GM19025 (cell line): ENCODE results near the gene LGALS7B.
"Not testable (repeated sequence)": the region's sequence is repeated elsewhere in the genome, so short reads cannot be mapped to it uniquely, and the experiment has no call there.

ENCODE experiments used
- ATAC-seq: cut with Tn5 transposase; IDR thresholded peaks from one replicate; pipeline ENCODE4 v1.9.1; 2021; ENCODE audit warnings: mild to moderate bottlenecking, low read depth, moderate library complexity; ENCODE audit not compliant: unreplicated experiment

Gene LGALS7B

DNA sequence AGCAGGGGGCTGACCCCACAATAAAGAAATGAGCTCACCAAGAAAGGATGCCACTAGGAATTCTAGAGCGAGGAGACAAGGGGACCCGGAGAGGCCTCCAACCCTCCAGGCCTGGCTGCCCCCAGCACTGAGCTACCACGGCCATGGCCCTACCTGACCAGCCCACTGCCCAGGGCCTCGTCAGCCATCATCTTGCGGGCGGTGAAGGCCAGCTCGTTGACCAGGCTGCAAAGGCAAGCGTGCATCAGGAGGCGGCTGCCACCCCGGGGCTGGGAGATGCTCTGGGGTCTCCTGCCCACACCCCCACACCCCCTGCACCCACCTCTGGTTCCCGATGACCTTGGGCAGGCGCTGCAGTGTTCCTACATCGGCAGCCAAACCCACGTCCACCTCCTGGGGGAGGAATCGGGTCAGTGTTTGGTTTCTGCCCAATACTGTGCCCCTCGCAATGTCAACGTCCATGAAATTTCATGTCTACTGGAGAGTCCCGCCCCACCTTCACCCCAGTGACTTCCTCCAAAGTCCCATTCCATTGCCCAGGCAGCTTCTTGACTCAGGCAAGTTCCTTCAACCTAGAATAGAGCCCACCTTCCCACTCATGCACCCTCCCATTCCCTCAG, 27.2 kb downstream of the LGALS7B start:
- no peak for ATAC-seq

DNA sequence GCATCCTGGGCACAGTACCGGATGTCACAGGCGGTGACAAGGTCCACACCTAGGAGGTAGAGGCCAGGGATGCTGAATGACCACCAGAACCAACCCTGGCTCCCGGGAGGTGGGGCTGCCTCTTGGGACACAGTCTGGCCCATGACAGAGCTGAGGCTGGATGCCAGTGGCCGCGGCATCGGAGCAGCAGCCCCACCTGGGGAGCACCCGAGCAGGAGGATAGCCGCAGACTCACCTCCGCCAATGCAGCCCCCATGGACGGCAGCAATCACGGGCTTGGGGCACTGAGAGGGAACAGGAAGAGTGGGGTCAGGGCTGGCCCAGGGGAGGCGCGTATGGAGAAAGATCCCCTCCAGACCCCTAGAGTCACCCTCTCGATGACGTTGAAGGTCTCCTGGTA, 28.1 kb downstream of the LGALS7B start:
- ATAC-seq: no peak

DNA sequence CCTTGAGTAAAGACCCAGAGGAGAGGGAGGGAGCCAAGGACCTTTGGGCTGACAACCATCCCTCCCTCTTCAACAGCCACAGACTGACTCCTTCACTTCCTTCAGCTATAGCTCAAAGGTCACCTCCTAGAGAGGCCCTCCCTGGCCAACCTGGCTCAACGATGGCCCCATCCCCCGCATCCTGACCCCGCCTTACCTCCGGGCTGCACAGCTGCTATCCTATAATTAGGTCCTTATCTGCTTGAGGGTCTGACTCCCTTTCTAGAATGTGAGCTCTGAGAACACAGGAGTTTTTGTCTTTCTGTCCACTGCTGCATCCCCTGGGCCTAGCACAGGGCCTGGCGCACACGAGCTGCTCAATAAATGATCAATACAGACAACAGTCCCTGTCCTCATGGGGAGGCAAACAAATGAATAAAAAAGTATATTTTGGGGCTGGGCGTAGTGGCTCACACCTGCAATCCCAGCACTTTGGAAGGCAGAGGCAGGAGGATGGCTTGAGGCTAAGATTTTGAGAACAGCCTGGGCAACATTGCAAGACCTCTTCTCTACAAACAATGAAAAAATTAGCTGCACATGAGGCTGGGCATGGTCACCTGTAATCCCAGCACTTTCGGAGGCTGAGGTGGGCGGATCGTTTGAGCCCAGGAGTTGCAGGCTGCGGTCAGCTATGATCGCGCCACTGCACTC, 30.4 kb downstream of the LGALS7B start:
- no peak for ATAC-seq

DNA sequence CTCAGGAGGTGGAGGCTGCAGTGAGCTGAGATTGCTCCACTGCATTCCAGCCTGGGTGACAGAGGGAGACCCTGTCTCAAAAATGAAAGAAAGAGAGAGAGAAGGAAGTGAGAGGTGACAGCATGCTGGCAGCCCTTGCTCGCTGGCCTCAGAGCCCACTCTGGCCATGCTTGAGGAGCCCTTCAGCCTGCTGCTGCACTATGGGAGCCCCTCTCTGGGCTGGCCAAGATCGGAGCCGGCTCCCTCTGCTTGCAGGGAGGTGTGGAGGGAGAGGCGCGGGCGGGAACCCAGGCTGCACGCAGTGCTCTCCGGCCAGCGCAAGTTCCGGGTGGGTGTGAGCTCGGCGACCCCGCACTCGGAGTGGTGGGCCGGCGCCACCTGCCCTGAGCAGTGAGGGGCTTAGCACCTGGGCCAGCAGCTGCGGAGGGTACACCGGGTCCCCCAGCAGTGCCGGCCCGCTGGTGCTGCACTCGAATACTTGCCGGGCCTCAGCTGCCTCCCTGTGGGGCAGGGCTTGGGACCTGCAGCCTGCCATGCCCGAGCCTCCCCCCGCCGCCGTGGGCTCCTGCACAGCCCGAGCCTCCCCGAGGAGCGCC, 32.3 kb downstream of the LGALS7B start:
- not testable (repeated sequence) for ATAC-seq

DNA sequence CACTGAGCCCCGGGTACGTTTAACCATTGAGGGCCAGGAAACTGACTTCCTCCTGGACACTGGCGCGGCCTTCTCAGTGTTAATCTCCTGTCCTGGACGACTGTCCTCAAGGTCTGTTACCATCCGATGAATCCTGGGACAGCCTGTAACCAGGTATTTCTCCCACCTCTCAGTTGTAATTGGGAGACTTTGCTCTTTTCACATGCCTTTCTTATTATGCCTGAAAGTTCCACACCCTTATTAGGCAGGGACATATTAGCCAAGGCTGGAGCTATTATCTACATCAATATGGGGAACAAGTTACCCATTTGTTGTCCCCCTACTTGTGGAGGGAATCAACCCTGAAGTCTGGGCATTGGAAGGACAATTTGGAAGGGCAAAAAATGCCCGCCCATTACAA, 36.9 kb downstream of the LGALS7B start:
- ATAC-seq: not testable (repeated sequence)

DNA sequence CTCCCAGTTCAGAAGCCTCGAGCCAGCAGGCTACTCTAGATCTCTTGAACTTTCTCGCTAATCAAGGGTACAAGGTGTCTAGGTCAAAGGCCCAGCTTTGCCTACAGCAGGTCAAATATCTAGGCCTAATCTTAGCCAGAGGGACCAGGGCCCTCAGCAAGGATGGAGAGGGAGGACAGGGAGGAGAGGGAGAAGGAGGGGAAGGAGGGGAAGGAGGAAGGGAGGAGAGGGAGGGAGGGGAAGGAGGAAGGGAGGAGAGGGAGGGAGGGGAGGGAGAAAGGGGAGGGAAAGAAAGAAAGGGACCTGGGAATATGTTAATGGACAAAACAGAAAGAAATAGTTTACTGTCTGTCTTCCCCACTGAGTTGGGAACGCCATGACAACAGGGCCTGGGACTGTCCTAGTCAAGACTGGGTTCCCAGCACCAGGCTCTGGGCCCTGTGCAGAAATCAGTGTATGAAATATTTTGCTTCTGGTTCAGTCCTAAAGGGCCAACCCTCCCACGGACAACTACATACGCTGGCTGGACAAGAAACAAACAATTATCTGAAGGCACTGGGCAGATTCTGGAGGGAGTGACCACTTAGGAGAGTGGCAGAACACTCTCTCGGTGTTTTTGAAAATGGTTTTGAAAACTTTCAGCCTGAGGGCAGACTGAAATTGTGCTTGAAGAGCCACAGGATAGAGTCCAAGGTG, 38.0 kb downstream of the LGALS7B start:
- ATAC-seq: no peak

DNA sequence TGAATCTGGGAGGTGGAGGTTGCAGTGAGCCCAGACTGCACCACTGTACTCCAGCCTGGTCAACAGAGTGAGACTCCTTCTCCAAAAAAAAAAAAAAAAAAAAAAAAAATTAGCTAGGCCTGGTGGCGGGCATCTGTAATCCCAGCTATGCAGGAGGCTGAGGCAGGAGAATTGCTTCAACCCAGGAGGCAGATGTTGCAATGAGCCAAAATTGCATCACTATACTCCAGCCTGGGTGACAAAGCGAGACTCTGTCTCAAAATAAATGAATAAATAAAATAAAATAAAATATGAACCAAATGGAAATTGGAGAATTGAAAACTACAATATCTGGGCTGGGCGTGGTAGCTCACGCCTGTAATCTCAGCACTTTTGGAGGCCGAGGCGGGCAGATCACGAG, 40.2 kb downstream of the LGALS7B start:
- not testable (repeated sequence) for ATAC-seq

DNA sequence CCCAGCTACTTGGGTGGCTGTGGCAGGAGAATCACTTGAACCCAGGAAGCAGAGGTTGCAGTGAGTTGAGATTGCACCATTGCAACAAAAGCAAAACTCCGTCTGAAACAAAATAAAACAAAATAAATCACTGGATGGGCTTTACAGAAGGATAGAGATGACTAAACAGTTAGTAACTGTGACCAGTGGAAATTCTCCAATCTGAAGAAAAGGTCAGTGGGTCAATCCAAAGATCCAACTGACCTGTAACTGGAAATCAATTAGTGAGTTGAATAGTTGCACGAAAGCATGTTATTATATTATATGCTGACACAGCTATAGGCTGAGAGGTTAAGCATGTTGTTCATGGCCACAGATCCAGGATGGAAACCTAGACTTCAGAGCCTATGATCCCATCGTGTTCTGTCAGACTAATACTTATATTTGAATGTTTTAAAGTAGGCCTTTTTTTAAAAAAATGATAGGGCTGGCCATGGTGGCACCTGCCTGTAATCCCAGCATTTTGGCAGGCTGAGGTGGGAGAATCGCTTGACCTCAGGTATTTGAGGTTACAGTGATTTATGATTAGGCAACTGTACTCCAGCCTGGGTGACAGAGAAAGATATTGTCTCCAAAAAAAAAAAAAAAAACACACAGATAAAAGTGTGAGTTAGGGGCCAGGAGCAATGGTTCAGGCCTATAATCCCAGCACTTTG, 41.2 kb downstream of the LGALS7B start:
- no peak for ATAC-seq

DNA sequence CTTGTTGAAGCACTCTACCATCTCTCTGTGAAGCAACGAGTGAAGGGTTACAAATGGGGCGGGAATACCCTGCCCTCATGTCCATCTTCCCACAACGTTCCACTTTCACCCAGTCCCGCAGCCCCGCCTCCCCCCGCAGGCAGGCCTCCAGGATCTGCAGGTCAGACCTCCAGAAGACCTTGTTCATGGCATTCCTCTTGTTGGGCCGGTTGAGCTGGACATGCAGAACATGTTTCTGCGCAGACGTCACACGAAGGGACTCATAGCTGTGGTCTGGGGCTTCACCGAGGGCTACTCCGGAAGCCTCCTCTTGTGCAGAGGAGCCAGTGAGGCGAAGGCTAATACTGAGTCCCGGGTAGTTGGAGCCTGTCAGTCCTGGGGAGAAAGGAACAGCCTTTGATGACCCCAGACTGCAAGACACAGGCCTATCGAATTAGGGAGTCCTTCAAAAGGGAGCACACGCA, 42.2 kb downstream of the LGALS7B start:
- peak; percentile 33 for ATAC-seq

DNA sequence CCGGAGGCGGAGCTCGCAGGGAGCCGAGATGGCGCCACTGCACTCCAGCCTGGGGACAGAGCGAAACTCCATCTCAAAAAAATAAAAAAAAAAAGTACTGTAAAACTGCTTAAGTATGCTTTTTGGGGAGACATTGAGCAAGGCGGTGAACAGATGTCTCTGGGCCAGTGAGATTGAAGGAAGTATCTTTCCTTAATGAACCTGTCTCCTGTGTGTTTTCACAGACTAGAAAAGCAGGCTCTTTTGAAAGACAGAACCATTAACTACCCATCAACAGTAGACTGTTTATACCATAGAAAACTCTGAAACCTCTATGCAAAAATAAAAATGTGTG, 44.1 kb downstream of the LGALS7B start:
- ATAC-seq: no peak

DNA sequence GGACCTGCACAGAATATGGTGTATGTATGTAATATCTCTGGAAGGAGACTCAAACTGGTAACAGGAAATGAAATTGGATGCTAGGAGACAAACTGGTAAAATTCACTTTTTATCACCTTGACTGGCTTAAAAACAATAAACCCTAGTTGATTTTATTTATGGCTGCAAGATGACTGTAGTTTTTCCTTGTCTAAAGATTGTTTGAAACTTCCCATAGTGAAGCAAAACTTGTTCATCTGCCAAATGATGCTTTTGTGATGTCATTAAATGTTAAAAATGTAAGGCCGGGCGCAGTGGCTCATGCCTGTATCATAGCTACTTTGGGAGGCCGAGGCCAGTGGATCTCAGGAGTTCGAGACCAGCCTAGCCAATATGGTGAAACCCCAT, 45.1 kb downstream of the LGALS7B start:
- no peak for ATAC-seq

DNA sequence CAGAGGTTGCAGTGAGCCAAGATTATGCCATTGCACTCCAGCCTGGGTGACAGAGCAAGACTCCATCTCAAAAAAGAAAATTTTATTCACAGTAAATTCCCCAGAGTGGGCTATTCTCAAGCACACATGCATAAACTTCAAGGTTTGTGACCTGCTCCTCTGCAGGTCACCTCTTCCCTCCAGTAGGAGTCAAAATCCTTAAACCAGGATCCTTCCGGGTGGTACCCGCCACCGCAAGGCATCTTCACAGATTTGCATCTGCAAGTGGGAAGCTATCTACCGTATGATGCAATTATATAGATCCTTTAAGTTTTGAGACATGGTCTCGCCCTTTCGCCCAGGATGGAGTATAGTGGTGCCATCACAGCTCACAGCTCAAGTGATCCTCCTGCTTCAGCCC, 45.6 kb downstream of the LGALS7B start:
- no peak for ATAC-seq

DNA sequence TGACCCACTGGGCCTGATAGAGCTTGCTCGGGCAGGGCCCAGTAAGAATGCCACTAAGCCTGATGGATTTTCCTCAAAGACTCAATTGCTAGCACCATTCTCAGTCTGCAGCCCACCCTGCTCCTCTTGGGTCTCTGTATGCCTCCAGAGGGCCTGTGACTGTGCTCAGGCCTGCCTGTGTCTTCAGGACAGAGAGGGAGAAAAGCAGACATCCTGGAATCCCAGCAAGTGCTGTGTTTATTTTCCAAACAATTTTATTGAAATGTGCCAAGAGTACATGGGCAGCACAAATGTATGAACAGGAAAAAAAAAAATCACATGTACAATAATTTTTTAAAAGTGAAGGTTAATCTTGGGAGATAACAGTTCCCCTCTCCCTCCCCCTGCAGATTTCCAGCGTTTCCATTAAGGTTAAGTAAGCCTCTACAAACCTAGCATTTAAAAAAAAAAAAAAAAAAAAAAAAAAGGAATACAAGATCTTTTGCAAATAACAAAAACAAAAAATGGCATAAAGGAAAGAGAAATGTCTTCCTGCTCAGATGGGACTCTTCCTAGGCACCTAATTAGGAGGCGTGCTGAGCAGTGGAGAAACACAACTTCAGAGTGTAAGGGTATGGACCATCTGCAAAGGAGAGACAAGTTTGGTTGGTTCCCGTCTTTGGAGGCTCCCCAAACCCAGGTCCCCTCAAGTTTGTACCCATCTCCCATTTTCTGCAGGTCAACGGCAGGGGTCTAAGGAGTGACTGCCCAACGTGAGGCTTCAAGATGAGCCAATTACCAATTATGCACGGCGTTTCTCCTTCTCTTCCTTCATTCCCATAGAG, 47.4 kb downstream of the LGALS7B start:
- no peak for ATAC-seq

DNA sequence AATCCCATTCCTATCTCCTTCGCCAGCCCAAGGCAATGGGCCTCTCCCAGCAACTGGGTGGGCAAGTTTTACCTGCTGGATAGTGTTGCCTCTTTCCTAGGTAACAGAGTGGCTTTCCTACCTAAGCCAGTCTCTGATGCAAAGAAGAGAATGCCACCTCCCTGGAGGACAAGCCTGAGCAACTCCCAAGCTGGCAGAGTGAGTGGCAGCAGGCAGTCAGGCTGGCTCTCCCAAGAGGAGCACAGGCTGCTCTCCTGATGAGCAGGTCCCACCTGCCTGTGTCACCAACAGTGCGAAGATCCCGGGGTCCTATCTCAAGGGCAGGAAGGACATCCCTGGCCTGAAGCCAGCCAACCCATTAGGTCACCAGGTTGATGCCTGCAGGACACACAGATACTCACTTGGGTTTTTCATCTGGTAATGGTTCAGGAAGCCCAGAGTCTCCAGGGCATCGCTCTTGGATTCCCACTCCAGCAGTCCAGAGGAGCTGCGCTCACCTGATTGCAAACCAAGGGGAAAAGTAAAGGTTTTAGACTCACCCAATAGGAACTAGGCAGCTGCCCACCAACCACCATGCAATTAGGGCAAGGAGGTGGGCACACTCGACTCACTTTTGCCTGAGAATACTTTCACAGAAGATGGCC, 48.1 kb downstream of the LGALS7B start:
- no peak for ATAC-seq

DNA sequence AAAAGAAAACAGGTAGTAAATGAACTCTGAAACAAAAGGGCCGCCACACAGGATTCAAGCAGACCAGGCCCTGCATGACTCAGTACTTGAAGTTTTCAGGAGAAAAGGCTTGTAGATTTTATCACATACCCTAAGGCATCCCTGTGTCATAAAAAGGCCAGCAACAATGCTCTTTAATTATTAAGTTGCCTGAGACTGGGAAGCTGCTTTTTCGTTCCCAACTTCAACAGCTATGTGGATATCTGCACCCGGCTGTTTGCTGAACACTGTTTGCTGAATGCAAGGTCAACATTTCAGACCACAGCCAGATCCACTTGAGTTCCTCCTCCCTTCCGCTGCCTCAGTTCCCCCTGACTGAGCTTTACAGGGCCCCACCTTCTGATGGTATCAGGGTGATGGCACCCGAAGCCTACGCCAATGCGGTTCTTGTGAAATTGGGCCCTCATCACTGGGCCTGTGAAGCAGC, 48.7 kb downstream of the LGALS7B start:
- ATAC-seq: no peak

DNA sequence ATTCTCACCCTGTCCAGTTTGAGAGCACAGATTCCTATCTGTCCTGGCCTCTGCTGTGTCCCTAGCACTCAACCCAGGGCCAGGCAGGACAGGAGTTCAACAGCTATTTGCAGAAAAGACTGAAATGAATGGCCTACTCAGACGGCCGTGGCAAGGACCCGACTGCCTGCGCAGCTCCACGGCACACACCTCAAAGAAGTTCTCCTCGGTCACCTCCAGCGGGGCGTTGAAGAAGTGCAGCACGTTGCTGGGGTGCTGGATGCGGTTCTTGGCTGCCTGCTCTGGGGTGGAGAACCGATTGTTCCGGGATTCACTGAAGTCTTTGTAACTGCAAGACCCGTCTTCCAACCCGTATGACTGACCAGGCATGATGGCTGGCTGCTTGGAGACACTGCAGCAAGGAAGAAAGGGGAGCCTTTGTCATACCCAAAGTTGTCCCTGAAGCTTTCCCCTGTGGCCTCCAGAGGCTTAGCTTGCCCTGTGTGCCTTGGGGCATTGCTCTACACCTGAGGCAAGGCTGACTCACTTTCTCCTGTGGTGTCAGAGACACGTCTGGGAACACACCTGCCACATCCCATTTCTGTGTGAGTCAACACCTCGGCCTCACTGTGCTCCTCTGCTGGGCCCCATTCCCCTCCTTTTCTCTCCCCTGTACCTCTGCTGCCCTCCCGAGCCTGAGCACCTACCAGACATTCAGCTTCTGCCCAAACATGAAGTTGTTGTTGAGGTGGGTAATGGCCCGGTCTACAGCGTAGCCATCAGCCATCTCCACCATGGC, 49.4 kb downstream of the LGALS7B start:
- no peak for ATAC-seq

DNA sequence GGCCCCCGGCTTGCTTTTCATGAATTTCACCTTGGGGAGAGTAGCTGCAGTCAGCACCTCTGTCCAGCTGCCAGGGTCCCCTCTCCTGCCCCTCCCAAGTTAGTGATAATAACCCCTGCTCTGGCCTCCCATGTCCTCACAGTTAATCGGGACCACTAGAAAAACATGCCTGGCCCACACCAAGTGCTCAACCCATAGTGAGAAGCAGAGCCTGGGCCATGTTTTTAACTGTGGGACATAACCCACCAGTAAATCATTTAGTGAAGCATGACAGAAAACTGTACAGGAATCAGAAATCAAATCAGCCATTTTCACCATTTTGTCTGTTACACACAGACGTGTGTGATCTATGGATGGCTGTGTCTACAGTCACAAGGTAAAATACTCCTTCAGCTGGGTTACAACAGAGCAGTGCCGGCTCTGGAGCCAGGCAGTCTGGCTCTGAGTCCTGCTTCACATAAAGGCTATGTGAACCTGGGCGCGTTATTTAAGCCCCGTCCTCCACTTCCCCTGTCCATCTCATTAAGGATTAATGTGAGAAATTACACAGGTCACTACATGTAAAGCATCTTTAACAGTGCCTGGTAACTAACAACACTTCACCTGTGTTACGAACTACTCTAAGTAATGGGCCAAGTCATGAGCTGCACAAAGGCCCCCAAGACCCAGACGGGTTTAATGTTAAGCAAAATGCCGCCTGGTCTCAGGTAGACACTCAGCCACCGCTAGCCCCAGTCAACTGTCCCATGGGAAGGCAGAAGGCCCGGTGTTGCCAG, 50.2 kb downstream of the LGALS7B start:
- ATAC-seq: no peak
